Stimulated activated CD4-positive, alpha-beta T cell treated with anti-CD3 and anti-CD28 coated beads, Interleukin-4, amount 100 ng/mL, for 1 hour (primary cell): Measurements from ENCODE around the gene OXTR.

Source experiments
- DNase-seq: peaks from one replicate; pipeline ENCODE4 v3.0.0-alpha.2; 2020

OXTR gene

GRCh38 chr3:8767256-8767666 is 2.2 kb downstream of the OXTR start:
- DNase-seq, result no peak

DNA sequence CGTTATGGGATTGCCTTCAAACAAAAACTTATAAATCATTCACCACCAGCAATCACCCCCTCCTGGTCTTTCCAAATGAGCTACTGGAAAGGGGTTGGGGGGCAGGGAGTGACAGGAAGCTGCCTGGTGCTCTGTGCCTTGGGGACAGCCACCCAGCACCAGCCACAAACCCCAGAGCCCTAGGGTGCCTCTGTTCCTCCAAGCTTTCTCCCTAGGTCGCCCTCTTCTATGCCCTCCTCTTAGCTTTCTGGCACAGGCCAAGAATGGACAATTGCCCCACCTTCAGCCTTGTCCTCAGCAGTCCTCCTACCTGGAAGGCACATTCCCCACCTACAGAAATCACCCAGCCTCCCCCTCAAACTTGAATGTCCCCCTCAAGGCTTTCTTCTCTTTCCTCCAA is 3.3 kb downstream of the OXTR start:
- no peak for DNase-seq

DNA sequence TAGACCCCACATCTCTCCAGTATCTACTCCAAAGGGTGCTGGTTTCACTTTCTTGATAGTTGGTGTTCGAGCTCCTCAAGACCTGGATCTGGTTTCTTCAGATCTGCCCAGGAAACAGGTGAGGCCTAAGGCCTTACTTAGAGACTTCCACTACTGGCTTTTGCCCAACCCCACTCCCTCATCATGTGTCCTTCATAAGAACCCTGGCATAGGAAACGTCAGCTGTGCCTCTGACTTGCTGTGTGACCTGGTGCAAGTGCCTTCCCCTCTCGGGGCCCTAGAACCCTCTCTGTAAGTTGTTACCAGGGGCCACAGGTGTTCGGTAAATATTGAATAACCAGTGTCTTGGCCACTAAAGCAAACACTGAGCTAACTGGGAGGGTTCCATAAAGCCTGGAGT is 3.9 kb downstream of the OXTR start:
- DNase-seq, result no peak

GRCh38 chr3:8764528-8764927 is 4.9 kb downstream of the OXTR start:
- no peak for DNase-seq

DNA sequence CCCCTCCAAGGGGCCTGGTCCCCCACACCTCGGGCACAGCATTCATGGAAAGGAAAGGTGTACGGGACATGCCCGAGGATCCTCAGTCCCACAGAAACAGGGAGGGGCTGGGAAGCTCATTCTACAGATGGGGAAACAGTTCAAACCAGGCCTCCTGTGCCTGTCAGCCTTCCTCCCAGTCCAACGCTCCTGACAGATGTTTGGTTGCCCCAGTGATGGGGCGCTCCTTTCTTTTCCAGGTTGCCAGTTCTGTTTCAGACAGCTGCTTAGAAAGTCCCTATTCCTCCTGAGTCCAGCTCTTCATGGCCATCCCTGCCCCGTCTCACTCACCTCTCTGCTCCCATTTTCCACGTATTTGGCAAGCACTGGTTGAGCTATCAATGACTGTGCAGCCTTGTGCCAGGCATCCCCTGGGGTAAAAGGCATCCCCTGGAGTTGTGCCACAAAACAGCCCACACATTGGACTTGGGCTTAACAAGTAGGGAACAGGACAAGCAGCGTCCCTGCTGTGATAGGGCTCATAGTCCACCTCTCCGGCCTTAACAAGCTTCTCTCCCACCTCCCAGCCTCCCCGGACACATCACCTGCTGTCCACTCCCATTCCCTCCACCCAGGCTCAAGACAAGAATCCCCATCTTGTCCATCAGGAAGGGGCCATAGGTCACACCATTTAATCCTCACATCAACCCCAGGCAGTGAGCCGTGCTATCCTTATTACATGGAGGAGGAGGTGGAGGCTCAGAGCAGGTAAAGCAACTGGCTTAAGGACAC is 6.6 kb downstream of the OXTR start:
- no peak for DNase-seq

DNA sequence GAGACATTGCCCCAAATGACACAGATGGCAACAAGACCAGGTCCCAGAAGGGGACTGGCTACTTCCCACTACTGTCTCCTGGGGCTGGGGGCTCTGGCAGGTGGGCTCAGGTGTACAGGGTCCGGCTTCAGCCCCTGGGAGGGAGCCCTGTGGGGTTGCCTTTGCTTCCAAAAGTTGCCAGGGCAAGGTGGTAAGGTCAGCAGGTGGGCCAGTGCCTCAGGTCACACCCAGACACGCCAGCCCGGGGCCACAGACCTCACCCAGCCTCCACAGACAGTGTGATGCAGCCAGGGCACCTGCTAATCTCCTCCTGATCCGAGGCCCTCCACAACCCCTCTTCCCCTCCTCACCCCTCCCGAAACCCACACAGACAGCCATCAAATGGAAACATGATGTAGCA is 7.5 kb downstream of the OXTR start:
- no peak for DNase-seq

DNA sequence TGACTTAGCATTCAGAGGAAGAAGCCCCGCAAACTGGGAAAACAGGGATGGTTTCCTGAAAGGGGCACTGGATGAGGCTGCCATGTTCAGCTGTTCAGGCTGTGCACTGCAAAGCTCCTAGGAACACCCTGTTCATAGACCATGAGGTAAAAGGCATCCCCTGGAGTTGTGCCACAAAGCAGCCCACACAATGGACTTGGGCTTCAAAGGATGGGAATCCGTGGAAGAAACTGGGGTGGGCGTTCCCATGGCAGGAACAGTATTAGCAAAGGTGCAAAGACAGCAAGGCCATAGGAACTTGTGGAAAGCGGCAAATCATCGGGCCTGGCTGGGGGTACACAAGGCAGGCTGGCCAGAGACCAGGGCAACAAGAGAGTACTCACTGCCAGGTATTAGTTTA is 8.9 kb downstream of the OXTR start:
- no peak for DNase-seq

- no peak for DNase-seq
These were observed 9.3 kb downstream of the OXTR start for GRCh38 chr3:8760091-8760490.

GRCh38 chr3:8759038-8759707 is 10.2 kb downstream of the OXTR start:
- no peak for DNase-seq

- no peak for DNase-seq
These were observed 11.6 kb downstream of the OXTR start for GRCh38 chr3:8757551-8758518.

GRCh38 chr3:8756671-8757070 is 12.7 kb downstream of the OXTR start:
- no peak for DNase-seq

DNA sequence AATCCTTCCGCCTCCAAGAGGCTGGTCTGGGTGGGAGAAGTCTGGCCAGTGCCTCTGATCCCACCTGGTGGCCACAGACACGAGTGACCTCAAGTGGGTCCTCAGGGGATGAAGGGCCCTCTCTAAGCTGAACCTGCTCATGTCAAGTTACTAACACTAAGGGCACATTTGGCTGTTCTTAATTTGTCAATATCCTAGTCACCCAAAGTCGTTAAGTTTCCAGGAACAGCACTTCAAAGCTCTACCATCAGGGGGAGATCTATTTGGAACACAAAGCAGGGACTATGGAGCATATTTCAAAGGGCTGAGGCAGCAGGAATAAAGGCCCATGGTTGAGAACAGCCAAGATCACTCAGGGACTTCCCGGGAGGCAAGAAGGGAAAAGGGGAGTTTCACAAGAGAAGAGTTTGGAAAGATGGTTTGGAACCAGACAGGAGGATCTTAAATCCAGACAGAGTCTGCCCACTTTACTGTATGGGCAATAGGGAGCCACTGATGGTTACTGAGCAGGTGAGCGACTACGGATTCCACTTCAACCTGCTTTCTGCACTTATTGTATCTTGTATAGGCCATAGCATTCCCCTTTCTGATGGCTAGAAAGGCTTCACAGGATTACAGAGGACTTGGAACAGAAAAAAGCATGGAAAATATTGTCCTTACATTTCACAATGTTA is 13.7 kb downstream of the OXTR start:
- DNase-seq, result no peak

DNA sequence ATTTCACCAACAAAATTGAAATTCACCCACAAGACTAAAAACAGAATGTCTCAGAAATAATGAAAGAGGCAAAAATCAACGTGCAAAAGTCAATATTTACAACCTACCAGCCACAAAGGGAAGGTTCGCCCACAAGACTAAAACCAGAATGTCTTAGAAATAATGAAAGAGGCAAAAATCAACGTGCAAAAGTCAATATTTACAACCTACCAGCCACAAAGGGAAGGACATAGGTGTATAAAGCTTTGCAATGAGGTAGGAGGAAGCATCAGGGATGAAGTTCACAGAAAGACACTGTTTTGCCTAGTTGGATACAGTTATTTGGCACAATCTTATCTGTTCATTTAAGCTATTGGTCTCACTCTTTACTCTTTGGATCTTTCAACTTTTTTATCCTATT is 14.3 kb downstream of the OXTR start:
- DNase-seq, result no peak

GRCh38 chr3:8752832-8753231 is 16.6 kb downstream of the OXTR start:
- no peak for DNase-seq

GRCh38 chr3:8749316-8749715 is 20.1 kb downstream of the OXTR start:
- DNase-seq, result no peak

- no peak for DNase-seq
These were observed 22.6 kb downstream of the OXTR start for GRCh38 chr3:8746780-8747345.

DNA sequence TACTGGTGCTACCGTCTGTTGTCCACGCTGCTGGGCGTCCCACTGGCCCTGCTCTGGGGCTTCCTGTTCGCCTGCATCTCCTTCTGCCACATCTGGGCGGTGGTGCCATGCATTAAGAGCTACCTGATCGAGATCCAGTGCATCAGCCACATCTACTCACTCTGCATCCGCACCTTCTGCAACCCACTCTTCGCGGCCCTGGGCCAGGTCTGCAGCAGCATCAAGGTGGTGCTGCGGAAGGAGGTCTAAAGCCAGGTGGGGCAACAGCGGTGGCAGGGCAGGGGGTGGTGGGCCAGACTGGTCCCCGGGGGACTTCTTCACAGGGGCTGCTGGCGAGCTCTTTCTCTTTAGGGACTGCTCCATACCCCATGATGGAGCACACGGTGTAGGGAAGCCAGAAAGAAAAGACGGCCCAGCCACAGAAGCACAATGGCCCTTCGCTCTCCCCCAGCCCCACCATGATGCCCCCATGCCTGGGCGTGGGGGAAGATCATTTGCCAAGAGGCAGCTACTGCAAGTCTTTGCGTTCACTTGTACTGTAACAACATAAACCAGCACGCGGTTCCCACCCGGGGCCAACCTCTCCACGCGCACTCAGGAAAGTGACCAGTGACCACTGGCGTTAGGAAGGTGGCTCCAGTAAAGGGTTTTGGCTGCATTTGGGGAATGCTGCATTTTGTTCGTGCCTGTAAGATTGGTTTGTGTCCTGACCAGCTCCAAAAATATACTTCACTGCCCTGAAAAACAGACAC is 23.6 kb downstream of the OXTR start:
- DNase-seq, result no peak

DNA sequence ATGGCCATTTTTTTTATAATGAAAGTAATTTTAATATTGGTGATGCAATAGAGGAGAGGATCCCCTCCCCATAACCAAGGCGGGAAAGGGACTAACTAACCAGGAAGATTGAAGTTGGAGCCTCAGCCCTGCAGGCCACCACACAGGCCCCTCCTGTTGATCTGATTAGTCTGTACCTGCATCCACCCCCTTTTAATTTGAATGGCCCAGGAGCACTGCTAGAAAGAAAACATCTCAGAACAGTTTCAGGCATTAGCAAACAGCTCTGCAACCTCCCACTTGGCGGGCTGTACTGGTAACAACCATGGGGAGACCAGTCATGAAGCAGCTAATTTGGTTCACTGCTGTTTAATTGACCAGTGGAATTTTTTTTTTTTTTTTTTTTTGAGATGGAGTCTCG is 25.5 kb downstream of the OXTR start:
- DNase-seq, result no peak

GRCh38 chr3:8743021-8743601 is 26.3 kb downstream of the OXTR start:
- DNase-seq, result no peak

GRCh38 chr3:8741581-8742261 is 27.7 kb downstream of the OXTR start:
- no peak for DNase-seq
